Osteocyte (in vitro differentiated cells): Measurements from ENCODE around the gene SPAG17. TPM values are rescaled to one million over a fixed set of nuclear protein-coding genes. Genes with fewer than 3 reads are reported as not detected.

Experiments
- DNase-seq: peaks from one replicate; pipeline ENCODE4 v3.0.0; 2021; ENCODE audit warnings: mixed read lengths; ENCODE audit not compliant: unreplicated experiment; ENCODE audit errors: extremely low spot score
- H3K27ac Mint-ChIP-seq: one replicate; pipeline ENCODE4 v1.8.0; 2021; ENCODE audit warnings: mild to moderate bottlenecking, mixed read lengths; ENCODE audit not compliant: unreplicated experiment
- H3K27me3 Mint-ChIP-seq: one replicate; pipeline ENCODE4 v1.8.0; 2021; ENCODE audit warnings: mixed read lengths; ENCODE audit not compliant: unreplicated experiment
- H3K36me3 Mint-ChIP-seq: one replicate; pipeline ENCODE4 v1.8.0; 2021; ENCODE audit warnings: mixed read lengths; ENCODE audit not compliant: unreplicated experiment
- H3K4me1 Mint-ChIP-seq: one replicate; pipeline ENCODE4 v1.8.0; 2021; ENCODE audit warnings: mixed read lengths; ENCODE audit not compliant: unreplicated experiment
- H3K4me3 Mint-ChIP-seq: one replicate; pipeline ENCODE4 v1.8.0; 2021; ENCODE audit warnings: mild to moderate bottlenecking, moderate library complexity, mixed read lengths; ENCODE audit not compliant: unreplicated experiment
- H3K9me3 Mint-ChIP-seq: one replicate; pipeline ENCODE4 v1.8.0; 2021; ENCODE audit warnings: mixed read lengths; ENCODE audit not compliant: unreplicated experiment
- CTCF ChIP-seq: fragments of 200-600 bp; sonication (generic); IDR thresholded peaks from 2 replicates; pipeline ENCODE4 v1.5.0; 2021; ENCODE audit warnings: antibody characterized with exemption, mild to moderate bottlenecking, moderate library complexity
- long read RNA-seq: library from polyadenylated mRNA; unstranded; transcript quantifications from one replicate; pipeline ENCODE4 v2.0.0, GENCODE V29; 2021
- total RNA-seq: library from RNA; stranded (reverse); gene quantifications from 2 replicates; pipeline ENCODE4 v1.2.1, GENCODE V29; 2021

Gene SPAG17
- total RNA-seq = not detected in 2 replicates
- long read RNA-seq = 0 reads

- peak within 1 kb of the TSS; percentile 72 for H3K4me3 Mint-ChIP-seq
- peak; percentile 42 for TF ChIP-seq CTCF
- no peak for DNase-seq
- H3K9me3 Mint-ChIP-seq = no peaks in the 10 kb centered on the region
- H3K36me3 Mint-ChIP-seq = no peaks in the 10 kb centered on the region
- no peak within 1 kb of the TSS for H3K27ac Mint-ChIP-seq
- peaks cover 2% of the 10 kb centered on the region for H3K27me3 Mint-ChIP-seq
- peaks cover 9% of the 10 kb centered on the region for H3K4me1 Mint-ChIP-seq
Measured at GRCh38 chr1:118185084-118185832, at the start of gene SPAG17. SPAG17 (minus strand) TSS chr1:118185228; CDS start chr1:118185157, 71 bp downstream.

- TF ChIP-seq CTCF = no peak
- no peak overlapping the region for H3K4me3 Mint-ChIP-seq
- DNase-seq = no peak
- no peaks in the 10 kb centered on the region for H3K9me3 Mint-ChIP-seq
- peaks cover 2% of the 10 kb centered on the region for H3K27me3 Mint-ChIP-seq
- no peaks in the 10 kb centered on the region for H3K4me1 Mint-ChIP-seq
- H3K36me3 Mint-ChIP-seq = no peaks in the 10 kb centered on the region
- no peak overlapping the region for H3K27ac Mint-ChIP-seq
Measured at GRCh38 chr1:118225471-118225870, 40.4 kb upstream of the SPAG17 start.

GRCh38 chr1:118223426-118223825, 38.4 kb upstream of the SPAG17 start:
- no peaks in the 10 kb centered on the region for H3K36me3 Mint-ChIP-seq
- TF ChIP-seq CTCF = peak; percentile 52
- peaks cover 2% of the 10 kb centered on the region for H3K27me3 Mint-ChIP-seq
- H3K27ac Mint-ChIP-seq = no peak overlapping the region
- no peak overlapping the region for H3K4me3 Mint-ChIP-seq
- no peaks in the 10 kb centered on the region for H3K9me3 Mint-ChIP-seq
- no peaks in the 10 kb centered on the region for H3K4me1 Mint-ChIP-seq
- DNase-seq = no peak

- no peak for TF ChIP-seq CTCF
- peaks cover 5% of the 10 kb centered on the region for H3K27me3 Mint-ChIP-seq
- no peak overlapping the region for H3K27ac Mint-ChIP-seq
- no peak for DNase-seq
- no peak overlapping the region for H3K4me3 Mint-ChIP-seq
- H3K36me3 Mint-ChIP-seq = no peaks in the 10 kb centered on the region
- H3K9me3 Mint-ChIP-seq = no peaks in the 10 kb centered on the region
- H3K4me1 Mint-ChIP-seq = no peaks in the 10 kb centered on the region
Measured at GRCh38 chr1:118219438-118219837, 34.4 kb upstream of the SPAG17 start.

GRCh38 chr1:118217141-118217838, 32.3 kb upstream of the SPAG17 start:
- H3K9me3 Mint-ChIP-seq = no peaks in the 10 kb centered on the region
- no peak overlapping the region for H3K27ac Mint-ChIP-seq
- no peak for TF ChIP-seq CTCF
- H3K4me1 Mint-ChIP-seq = no peaks in the 10 kb centered on the region
- no peak overlapping the region for H3K4me3 Mint-ChIP-seq
- no peaks in the 10 kb centered on the region for H3K36me3 Mint-ChIP-seq
- no peak for DNase-seq
- peaks cover 3% of the 10 kb centered on the region for H3K27me3 Mint-ChIP-seq
